Keratinocyte (primary cell): ENCODE data around the gene TNXB.

Experiments
- EZH2 ChIP-seq: IDR thresholded peaks from one replicate; pipeline ENCODE4 v1.6.1; 2012; ENCODE audit warnings: inconsistent platforms, mild to moderate bottlenecking, low read length, moderate library complexity
- TF ChIP-seq, protein P1 (sequence below), 3 experiments: IDR thresholded peaks in 1 of 3; conservative IDR thresholded peaks in 1 of 3; optimal IDR thresholded peaks in 1 of 3; 2 replicates in 2 of 3; 3 replicates in 1 of 3; pipeline versions ENCODE3 to v1.5.1; 2011; ENCODE audit warnings: low read length in 3 of 3, mild to moderate bottlenecking in 3 of 3, moderate library complexity in 2 of 3, control low read depth in 1 of 3, inconsistent platforms in 1 of 3; ENCODE audit not compliant: insufficient read depth in 2 of 3; ENCODE audit errors: extremely low read depth in 1 of 3

DNA sequence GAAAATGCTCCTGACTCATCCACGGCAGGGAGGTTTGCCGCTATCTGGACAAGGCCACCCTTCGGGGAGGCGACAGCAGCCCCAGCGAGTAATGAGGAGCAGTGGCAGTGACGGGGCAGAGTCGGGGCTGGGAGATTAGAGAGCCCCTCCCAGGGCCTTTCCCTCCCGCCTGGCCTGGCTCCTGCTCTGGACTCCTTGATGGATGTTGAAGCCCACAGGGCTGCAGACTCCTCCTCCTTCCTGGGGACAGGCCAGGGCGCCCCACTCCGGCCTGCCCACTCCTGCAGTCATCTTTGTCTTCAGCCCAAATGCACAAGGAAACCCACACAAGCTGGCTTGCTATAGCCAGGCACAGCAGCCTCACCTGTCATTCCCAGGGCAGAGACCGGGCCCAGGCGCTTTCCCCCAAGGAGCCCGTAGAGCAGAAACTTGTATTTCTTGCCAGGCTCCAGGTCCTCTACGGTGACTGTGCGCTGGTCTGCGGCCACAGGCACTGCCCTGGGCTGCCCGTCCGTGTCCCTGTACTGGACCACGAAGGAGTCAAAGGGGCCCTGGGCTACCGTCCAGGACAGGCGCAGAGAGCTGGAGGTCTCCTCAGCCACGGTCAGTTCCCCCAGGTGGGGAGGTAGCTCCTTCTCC lies 63.2 kb downstream of the TNXB start:
- TF ChIP-seq, protein P1, sequence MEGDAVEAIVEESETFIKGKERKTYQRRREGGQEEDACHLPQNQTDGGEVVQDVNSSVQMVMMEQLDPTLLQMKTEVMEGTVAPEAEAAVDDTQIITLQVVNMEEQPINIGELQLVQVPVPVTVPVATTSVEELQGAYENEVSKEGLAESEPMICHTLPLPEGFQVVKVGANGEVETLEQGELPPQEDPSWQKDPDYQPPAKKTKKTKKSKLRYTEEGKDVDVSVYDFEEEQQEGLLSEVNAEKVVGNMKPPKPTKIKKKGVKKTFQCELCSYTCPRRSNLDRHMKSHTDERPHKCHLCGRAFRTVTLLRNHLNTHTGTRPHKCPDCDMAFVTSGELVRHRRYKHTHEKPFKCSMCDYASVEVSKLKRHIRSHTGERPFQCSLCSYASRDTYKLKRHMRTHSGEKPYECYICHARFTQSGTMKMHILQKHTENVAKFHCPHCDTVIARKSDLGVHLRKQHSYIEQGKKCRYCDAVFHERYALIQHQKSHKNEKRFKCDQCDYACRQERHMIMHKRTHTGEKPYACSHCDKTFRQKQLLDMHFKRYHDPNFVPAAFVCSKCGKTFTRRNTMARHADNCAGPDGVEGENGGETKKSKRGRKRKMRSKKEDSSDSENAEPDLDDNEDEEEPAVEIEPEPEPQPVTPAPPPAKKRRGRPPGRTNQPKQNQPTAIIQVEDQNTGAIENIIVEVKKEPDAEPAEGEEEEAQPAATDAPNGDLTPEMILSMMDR (optimal IDR thresholded peaks at IDR 0.05 in 1 of 3, IDR thresholded peaks at IDR 0.05 in 1 of 3, conservative IDR thresholded peaks at IDR 0.05 in 1 of 3; ENCODE audit: extremely low read depth in 1 of 3, insufficient read depth in 2 of 3, low read length in 3 of 3), result no peak
- no peak for TF ChIP-seq EZH2
